Hepatocyte (in vitro differentiated cells): ENCODE data around the gene ZFP62. TPM values are rescaled to one million over a fixed set of nuclear protein-coding genes. Genes with fewer than 3 reads are reported as not detected.

ENCODE experiments used
- DNase-seq: peaks from one replicate; pipeline ENCODE4 v3.0.0-alpha.2; 2016; ENCODE audit warnings: low spot score
- H2AFZ ChIP-seq: fragments of 200-600 bp; sonication (generic); 2 replicates; pipeline ENCODE4 v1.6.0; 2016; ENCODE audit warnings: antibody characterized with exemption, mild to moderate bottlenecking
- H3K27ac ChIP-seq: fragments of 200-600 bp; sonication (generic); 2 replicates; pipeline ENCODE4 v1.5.1; 2016; ENCODE audit warnings: mild to moderate bottlenecking
- H3K27me3 ChIP-seq: fragments of 200-600 bp; sonication (generic); 2 replicates; pipeline ENCODE4 v1.6.1; 2016
- H3K36me3 ChIP-seq: fragments of 200-600 bp; sonication (generic); replicated peaks from 2 replicates; pipeline ENCODE4 v1.5.1; 2016; ENCODE audit warnings: low read depth; ENCODE audit not compliant: insufficient read depth
- H3K4me1 ChIP-seq: fragments of 200-600 bp; sonication (generic); 2 replicates; pipeline ENCODE4 v1.5.1; 2016; ENCODE audit warnings: mild to moderate bottlenecking, moderate library complexity; ENCODE audit not compliant: insufficient read depth
- H3K4me2 ChIP-seq: fragments of 200-600 bp; sonication (generic); 2 replicates; pipeline ENCODE4 v1.6.0; 2016
- H3K4me3 ChIP-seq: fragments of 200-600 bp; sonication (generic); 2 replicates; pipeline ENCODE4 v1.5.1; 2016; ENCODE audit warnings: mild to moderate bottlenecking
- H3K79me2 ChIP-seq: fragments of 200-600 bp; sonication (generic); 2 replicates; pipeline ENCODE4 v1.6.0; 2017; ENCODE audit warnings: mild to moderate bottlenecking
- H3K9me2 ChIP-seq: fragments of 200-600 bp; sonication (generic); replicated peaks from 2 replicates; pipeline ENCODE4 v1.6.0; 2017; ENCODE audit warnings: mild to moderate bottlenecking; ENCODE audit not compliant: insufficient read depth
- H3K9me3 ChIP-seq: fragments of 200-600 bp; sonication (generic); 2 replicates; pipeline ENCODE4 v1.5.1; 2016; ENCODE audit warnings: low read depth, mild to moderate bottlenecking
- H4K20me1 ChIP-seq: fragments of 200-600 bp; sonication (generic); 2 replicates; pipeline ENCODE4 v1.6.0; 2016; ENCODE audit warnings: mild to moderate bottlenecking; ENCODE audit not compliant: insufficient read depth, poor library complexity, severe bottlenecking
- EZH2 ChIP-seq: fragments of 200-600 bp; sonication (generic); IDR thresholded peaks from 2 replicates; pipeline ENCODE4 v1.6.1; 2016; ENCODE audit warnings: antibody characterized with exemption, mild to moderate bottlenecking, borderline replicate concordance
- EZH2phosphoT487 ChIP-seq: fragments of 200-600 bp; sonication (generic); IDR thresholded peaks from one replicate; pipeline ENCODE4 v1.6.1; 2018; ENCODE audit warnings: antibody characterized with exemption, mild to moderate bottlenecking, low read depth, moderate library complexity; ENCODE audit not compliant: unreplicated experiment, severe bottlenecking
- WGBS: methylation state at CpG from one replicate; pipeline ENCODE4 v1.1.6; 2016; ENCODE audit warnings: low lambda C conversion rate; ENCODE audit errors: missing lambda C conversion rate; 5-methylcytosine and 5-hydroxymethylcytosine counted together
- polyA plus RNA-seq: library from polyadenylated mRNA; unstranded; fragments of >200 nt; fragmentation: Nextera tagmentation; extraction: Ambion mirVana; gene quantifications from 2 replicates; pipeline ENCODE4 v1.2.1, GENCODE V29; 2016
- total RNA-seq: library from RNA; depleted of rRNA; stranded (reverse); fragments of >200 nt; gene quantifications from 2 replicates; pipeline ENCODE4 v1.2.3, GENCODE V29; 2014
- TF ChIP-seq, protein P1 (sequence below): fragments of 200-600 bp; sonication (generic); IDR thresholded peaks from 2 replicates; pipeline ENCODE4 v1.5.1; 2016; ENCODE audit warnings: antibody characterized with exemption, mild to moderate bottlenecking; ENCODE audit not compliant: poor library complexity

Gene ZFP62
- total and polyA plus RNA-seq, 2 experiments from 2014 or later = 13.5 to 31.7 TPM

DNA sequence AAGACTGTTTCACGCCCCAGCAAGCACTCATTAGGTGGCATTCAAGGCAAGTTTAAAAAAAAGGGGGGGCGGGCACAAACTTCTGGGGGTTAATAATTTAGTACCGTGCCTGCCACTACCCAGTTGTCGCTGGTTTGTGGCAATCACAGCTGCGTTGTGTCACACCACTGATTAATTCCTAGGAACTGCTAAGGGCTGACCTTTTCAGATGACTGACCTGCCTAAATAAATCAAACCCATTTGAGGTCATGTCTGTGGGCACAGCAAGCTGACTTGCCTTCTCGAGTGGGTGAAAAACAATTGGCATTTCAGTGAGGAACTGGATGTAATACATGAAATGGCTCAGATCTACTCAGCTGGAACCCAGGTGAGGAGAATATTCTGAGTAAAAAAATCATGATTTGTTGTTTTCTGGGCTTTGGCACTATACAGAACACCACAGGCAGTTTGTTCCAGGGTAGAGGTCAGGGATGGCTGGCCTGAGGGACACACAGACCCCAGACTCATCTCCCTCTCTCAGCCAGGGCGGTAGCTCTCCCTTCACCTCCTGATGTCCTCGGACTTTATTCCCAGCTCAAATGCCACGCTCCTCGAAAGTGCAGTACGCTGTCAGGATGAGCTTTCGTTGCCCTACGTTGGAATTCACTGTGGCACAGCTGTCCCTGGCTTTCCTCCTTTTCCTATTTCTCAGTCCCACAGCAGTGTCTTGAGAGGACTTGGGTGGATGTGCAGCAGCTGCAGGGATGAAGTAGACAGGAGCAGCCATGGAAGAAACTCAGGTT lies 43.0 kb downstream of the ZFP62 start:
- H4K20me1 ChIP-seq = no peaks in the 10 kb centered on the region
- peaks cover 15% of the 10 kb centered on the region for H3K4me1 ChIP-seq
- 86% methylated on average over 13 of the region's 13 CpGs for WGBS
- TF ChIP-seq, protein P1, sequence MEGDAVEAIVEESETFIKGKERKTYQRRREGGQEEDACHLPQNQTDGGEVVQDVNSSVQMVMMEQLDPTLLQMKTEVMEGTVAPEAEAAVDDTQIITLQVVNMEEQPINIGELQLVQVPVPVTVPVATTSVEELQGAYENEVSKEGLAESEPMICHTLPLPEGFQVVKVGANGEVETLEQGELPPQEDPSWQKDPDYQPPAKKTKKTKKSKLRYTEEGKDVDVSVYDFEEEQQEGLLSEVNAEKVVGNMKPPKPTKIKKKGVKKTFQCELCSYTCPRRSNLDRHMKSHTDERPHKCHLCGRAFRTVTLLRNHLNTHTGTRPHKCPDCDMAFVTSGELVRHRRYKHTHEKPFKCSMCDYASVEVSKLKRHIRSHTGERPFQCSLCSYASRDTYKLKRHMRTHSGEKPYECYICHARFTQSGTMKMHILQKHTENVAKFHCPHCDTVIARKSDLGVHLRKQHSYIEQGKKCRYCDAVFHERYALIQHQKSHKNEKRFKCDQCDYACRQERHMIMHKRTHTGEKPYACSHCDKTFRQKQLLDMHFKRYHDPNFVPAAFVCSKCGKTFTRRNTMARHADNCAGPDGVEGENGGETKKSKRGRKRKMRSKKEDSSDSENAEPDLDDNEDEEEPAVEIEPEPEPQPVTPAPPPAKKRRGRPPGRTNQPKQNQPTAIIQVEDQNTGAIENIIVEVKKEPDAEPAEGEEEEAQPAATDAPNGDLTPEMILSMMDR = no peak
- TF ChIP-seq EZH2 (no peak), EZH2phosphoT487 (no peak)
- no peak overlapping the region for H3K4me2 ChIP-seq
- no peak overlapping the region for H3K4me3 ChIP-seq
- no peaks in the 10 kb centered on the region for H3K27me3 ChIP-seq
- no peaks in the 10 kb centered on the region for H3K79me2 ChIP-seq
- peak overlapping the region; percentile 86 for H3K27ac ChIP-seq
- H3K9me2 ChIP-seq = no peaks in the 10 kb centered on the region
- no peak overlapping the region for H2AFZ ChIP-seq
- H3K9me3 ChIP-seq = no peaks in the 10 kb centered on the region
- no peaks in the 10 kb centered on the region for H3K36me3 ChIP-seq
- DNase-seq = no peak

DNA sequence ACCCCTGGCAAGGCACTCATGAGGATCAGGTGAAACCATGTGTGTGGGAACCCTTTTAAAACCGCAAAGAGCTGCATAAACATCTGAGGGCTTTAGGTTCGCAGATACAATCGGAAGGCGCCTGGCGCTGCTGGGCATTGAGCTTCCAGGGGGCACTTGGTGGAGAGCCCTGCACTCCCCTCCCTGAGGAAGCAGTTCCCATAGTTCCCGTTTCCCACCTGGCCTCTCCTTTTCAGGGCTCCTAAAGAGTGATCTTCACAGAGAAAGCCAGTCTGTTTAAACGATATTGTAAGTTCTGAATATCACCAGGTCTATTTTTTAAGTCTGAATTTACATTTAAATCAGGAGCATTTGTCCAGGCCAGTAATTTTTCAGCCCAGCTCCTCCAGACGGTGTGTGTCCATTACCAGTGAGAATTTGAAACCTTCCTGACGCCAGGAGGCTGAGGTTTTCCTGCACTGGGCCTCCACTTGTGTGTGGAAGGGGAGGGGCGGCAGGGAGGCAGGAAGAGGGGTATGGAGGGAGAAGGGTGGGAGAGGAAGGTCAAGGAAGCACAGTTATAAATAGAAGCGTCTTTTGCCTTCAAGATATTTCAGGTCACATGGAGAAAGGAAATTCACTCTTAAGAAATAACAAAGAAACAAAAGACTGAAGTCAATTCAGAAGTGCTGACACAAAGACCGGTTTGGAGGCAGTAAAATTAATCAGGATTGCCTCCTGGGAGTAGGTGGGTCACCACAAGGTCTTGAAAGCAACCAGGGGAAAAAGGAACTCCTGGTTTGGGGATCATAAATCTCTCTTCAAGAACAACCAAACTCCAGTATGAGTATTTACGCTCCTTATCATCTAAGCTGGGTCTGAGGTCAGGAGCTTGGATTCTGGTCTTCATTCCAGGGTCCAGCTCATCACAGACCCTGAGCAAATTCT lies 44.2 kb downstream of the ZFP62 start:
- peak overlapping the region; percentile 86 for H3K27ac ChIP-seq
- H4K20me1 ChIP-seq = no peaks in the 10 kb centered on the region
- no peak for TF ChIP-seq EZH2phosphoT487
- no peak for TF ChIP-seq EZH2
- TF ChIP-seq, protein P1 = no peak
- H3K79me2 ChIP-seq = peaks cover 4% of the 10 kb centered on the region
- H3K9me2 ChIP-seq = no peaks in the 10 kb centered on the region
- H3K4me2 ChIP-seq = peak overlapping the region; percentile 44
- no peaks in the 10 kb centered on the region for H3K27me3 ChIP-seq
- H3K4me1 ChIP-seq = peaks cover 18% of the 10 kb centered on the region
- peak overlapping the region; percentile 54 for H2AFZ ChIP-seq
- no peak for DNase-seq
- H3K9me3 ChIP-seq = no peaks in the 10 kb centered on the region
- no peaks in the 10 kb centered on the region for H3K36me3 ChIP-seq
- WGBS = 40% methylated on average over 13 of the region's 13 CpGs
- H3K4me3 ChIP-seq = no peak overlapping the region

- Histone ChIP-seq H3K4me1 (peaks cover 26% of the 10 kb centered on the region), H3K27ac (no peak overlapping the region), H3K36me3 (no peaks in the 10 kb centered on the region), H3K9me2 (no peaks in the 10 kb centered on the region), H2AFZ (no peak overlapping the region), H3K27me3 (no peaks in the 10 kb centered on the region), H3K9me3 (no peaks in the 10 kb centered on the region), H3K79me2 (peaks cover 10% of the 10 kb centered on the region), H3K4me2 (no peak overlapping the region), H3K4me3 (no peak overlapping the region), H4K20me1 (no peaks in the 10 kb centered on the region)
- DNase-seq = no peak
- 85% methylated on average over 9 of the region's 9 CpGs for WGBS
- TF ChIP-seq EZH2phosphoT487 (no peak), EZH2 (no peak)
These were observed 45.7 kb downstream of the ZFP62 start for GRCh38 chr5:180815293-180815917.
